ELF-1 (cell line): ENCODE measurements around the gene BCAS3.
"Not testable (repeated sequence)": the region's sequence is repeated elsewhere in the genome, so short reads cannot be mapped to it uniquely, and the experiment has no call there.

Experiments used
- DNase-seq: peaks from one replicate; pipeline ENCODE4 v3.0.0-alpha.2; 2016; ENCODE audit warnings: low read depth, low spot score

Gene BCAS3

GRCh38 chr17:61221181-61221580 is 543.5 kb downstream of the BCAS3 start:
- no peak for DNase-seq

GRCh38 chr17:61221597-61222471 is 544.2 kb downstream of the BCAS3 start:
- no peak for DNase-seq

- DNase-seq, result no peak
These were observed 546.1 kb downstream of the BCAS3 start for GRCh38 chr17:61223725-61224124.

GRCh38 chr17:61225178-61225882 is 547.7 kb downstream of the BCAS3 start:
- no peak for DNase-seq

GRCh38 chr17:61227866-61228265 is 550.2 kb downstream of the BCAS3 start:
- peak; percentile 41 for DNase-seq

GRCh38 chr17:61230461-61230860 is 552.8 kb downstream of the BCAS3 start:
- no peak for DNase-seq

GRCh38 chr17:61230972-61231820 is 553.5 kb downstream of the BCAS3 start:
- no peak for DNase-seq

- DNase-seq, result no peak
These were observed 555.2 kb downstream of the BCAS3 start for GRCh38 chr17:61232871-61233270.

- no peak for DNase-seq
These were observed 556.5 kb downstream of the BCAS3 start for GRCh38 chr17:61233991-61234750.

- DNase-seq, result peak; percentile 35
These were observed 557.6 kb downstream of the BCAS3 start for GRCh38 chr17:61235001-61235826.

- peak; percentile 39 for DNase-seq
These were observed 558.2 kb downstream of the BCAS3 start for GRCh38 chr17:61235827-61236197.

- DNase-seq, result no peak
These were observed 559.6 kb downstream of the BCAS3 start for GRCh38 chr17:61237275-61237674.

- DNase-seq, result no peak
These were observed 560.8 kb downstream of the BCAS3 start for GRCh38 chr17:61238455-61238933.

- no peak for DNase-seq
These were observed 561.7 kb downstream of the BCAS3 start for GRCh38 chr17:61239327-61239726.

GRCh38 chr17:61239953-61240352 is 562.3 kb downstream of the BCAS3 start:
- DNase-seq, result no peak

GRCh38 chr17:61240851-61241468 is 563.3 kb downstream of the BCAS3 start:
- no peak for DNase-seq

- DNase-seq, result not testable (repeated sequence)
These were observed 567.3 kb downstream of the BCAS3 start for GRCh38 chr17:61244988-61245387.

GRCh38 chr17:61245706-61246135 is 568.1 kb downstream of the BCAS3 start:
- peak; percentile 52 for DNase-seq

GRCh38 chr17:61247439-61247838 is 569.8 kb downstream of the BCAS3 start:
- DNase-seq, result no peak

GRCh38 chr17:61248399-61248798 is 570.7 kb downstream of the BCAS3 start:
- no peak for DNase-seq
